Left forelimb (tissue), 1 donor: Measurements from ENCODE around the gene AAR2.

Experiments
- DNase-seq: peaks from one replicate; pipeline ENCODE4 v3.0.0-alpha.2; 2018; ENCODE audit warnings: low spot score

The AAR2 gene

DNA sequence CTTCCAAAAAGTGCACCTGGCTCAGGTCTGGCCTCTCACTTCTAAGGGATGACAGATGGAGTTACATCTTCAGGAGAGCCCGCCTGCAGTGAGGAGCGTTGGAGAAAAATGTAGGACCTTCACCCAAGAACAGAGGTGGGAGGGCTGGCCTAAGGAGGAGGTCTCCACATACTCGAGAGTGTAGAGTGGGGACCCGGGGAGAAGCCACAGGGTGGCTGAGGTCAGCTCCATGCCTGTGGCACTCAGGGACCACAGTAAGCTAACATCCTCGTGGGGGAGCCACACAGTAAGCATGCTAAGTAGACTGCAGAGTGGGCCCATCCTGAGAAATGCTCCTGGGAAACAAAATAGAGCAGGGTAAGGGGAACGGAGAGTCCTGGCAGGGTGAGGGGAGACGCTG is 24.0 kb downstream of the AAR2 start:
- DNase-seq, result no peak

- no peak for DNase-seq
Measured at GRCh38 chr20:36261389-36262105, 25.3 kb downstream of the AAR2 start.

DNA sequence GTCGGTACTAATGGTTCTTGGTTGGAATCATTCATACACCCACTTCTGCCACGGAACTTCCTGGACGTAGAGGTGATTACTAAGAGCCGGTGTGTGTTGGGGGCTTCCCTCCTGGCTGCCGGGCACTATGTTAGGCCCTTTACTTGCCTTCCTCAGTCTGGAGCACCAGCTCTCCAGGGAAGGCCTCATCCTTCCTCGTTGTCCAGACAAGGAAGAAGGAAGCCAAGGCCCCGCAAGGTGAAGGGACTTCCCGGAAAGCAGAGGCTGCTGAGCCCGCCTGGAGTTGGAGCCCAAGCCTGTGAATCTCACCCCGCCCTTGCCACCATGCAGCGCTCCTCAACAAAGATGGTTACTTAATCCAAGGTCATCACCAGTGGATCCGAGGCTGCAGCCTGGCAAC is 26.2 kb downstream of the AAR2 start:
- DNase-seq, result no peak

- no peak for DNase-seq
Measured at GRCh38 chr20:36264426-36265246, 28.4 kb downstream of the AAR2 start.

DNA sequence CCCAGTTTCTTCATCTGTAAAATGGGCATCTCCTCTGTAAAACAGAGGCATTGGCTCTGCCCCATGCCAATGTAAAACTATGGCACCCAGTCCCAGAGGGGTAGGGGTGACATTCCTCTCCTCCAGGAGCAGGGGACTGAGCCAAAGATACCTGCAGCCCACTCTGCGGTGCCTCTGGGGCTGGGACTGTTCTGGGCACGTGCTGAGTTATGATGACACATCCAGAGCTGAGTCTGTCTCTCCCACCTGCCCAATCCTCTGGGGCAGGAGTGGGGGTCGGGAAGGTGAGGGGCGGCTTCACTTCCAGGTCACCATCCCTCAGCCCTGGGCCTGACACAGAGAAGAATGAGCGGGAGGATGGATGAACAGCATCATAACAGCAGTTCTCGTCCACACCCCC is 29.9 kb downstream of the AAR2 start:
- DNase-seq, result no peak

DNA sequence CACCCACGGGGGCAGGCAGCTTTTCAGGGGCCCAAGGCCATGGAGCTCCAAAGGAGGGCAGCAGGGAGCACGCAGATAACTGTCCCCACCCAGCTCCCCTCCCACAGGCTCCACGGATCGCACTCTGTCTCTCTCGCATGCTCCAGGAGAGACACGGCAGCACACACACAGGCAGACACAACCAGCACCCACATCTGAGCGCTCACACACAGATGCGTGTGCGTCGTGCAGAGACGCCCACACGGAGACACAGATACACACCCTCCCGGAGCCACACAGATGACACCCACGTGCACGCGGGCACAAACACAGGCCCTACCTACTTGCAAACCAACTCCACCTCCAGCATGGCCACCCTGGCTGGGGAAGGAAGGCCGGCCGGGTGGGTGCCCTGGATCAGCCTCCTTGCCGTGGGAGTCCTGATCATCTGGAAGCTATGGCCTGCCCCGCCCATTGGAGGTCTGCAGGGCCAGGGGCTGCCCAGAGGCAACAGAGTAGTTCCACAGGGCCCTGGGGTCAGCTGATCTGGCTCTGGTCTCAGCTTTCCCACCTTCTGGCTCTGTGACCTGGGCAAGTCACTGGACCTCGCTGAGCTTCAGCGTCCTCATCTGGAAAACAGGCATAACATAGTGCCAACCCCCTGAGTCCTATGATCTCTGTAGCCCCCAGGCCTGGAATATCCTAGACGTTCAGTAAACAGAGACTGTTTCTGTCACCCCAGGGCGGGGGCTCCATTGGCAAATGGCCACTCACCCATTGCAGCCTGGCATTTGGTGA is 31.5 kb downstream of the AAR2 start:
- DNase-seq, result peak; percentile 51

GRCh38 chr20:36268440-36269342 is 32.4 kb downstream of the AAR2 start:
- no peak for DNase-seq

DNA sequence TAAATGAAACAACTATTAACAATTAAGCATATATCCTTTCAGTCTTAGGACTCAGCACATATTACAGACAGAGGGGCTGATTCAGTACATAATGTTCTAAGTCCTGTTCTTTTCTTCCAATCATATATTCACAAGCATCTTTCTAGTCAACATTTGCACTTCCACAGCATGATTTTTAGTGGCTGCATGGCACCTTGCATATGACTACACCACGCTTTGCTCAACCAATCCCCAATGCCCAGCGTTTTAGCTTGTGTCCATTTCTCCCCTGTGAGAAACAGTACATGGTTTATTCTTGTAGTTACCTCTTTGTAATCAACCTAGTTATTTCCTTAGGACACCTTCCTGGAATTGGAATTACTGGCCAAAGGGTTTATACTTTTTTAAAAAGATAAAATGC is 33.2 kb downstream of the AAR2 start:
- DNase-seq, result no peak

DNA sequence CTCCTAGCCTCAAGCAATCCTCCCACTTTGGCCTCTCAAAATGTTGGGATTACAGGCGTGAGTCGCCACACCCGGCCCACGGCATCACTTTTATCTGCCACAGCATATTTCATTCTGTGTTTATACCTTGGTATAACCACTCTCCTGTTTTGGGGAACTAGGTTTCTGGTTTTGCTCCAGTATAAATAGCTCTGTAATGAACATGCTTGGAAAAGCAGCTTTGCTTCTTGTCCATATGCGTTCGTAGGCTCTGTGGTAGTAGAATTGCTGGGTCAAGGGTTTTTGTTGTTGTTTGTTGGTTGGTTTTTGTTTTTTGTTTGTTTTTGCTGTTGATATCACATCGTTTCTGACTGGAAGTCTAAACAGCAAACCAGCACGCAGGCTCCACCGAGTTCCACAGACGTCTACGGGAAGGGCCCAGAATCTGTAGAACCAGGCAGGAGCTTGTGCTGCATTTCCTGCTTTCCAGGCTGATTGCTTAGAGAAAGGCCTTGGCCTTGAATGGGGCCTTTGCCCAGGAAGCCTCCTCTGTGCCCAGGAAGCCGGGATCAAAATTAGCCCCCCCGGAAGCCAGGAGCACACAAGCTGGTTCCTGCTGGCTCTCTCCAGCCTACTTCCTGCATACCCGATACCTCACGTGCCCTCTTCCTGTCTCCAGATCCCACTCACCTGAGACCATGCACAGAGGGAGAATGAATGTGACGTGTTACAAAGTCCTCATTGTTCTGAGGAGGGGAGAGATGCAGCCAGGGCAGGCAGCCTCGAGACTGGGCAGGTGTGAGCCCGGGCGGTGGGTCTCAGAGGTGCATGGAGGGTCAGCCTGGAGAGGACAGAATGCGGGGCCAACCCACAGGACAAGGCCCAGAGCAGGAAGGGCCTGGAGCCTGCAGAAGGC is 34.7 kb downstream of the AAR2 start:
- no peak for DNase-seq

GRCh38 chr20:36271639-36272546 is 35.6 kb downstream of the AAR2 start:
- no peak for DNase-seq

DNA sequence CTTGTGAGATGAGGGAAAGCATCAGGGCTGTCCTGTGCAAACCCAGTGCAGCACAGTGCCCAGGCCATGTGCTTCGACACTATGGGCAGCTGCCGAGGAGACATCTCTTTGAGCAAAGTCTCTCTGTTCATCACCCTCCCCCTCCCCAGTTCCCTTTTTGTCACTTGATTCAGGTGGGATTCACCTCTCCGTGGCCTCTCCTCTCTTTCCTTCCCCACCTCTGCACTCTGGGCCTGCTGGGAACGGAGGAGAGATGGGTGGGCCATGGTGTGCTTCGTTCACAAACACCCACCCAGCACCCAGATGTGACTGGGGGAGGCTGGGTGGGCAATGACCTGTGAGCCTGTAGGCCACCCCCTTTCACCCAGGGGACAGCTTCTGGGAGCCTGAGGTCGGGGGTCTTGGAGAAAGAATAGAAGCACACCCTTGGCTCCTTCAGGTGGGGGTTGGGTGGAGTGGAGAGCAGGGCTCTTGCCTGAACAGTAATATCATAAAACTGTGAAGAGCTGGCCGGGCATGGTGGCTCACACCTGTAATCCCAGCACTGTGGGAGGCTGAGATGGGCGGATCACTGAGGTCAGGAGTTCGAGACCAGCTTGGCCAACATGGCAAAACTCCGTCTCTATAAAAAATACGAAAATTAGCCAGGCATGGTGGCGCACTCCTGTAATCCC is 36.4 kb downstream of the AAR2 start:
- no peak for DNase-seq

DNA sequence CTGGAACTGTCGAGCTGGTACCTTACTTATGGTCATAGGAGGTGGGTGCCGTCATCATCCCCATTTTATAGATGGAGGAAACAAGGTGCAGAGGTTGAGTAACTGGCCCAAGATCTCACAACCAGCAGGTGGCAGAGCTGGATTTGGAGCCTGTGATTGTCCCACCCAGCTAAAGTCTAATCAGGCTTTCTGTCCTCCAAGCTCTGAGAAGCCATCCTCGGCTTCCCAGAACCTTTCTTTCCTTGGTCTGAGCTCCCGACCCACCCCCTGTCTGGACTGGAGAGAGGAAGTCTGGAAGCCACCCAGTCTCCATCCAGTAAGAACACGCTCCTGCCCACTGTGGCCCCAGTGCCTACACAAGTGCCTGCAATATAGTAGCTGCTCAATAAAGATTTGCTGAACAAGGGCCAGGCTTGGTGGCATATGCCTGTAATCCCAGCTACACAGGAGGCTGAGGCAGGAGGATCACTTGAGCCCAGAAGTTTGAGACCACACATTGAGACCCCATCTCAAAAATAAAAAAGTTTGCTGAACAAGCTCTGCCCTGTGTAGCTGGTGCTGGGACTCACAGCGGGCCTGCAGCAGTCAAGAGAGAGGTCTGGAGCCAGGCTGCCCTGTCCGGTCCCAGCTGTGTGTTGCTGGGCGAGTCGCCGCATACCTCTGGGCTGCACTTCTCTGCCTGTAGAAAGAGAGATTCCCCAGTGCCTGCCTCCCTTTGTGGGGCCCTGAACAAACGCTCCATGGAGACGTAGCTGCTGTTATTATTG is 37.3 kb downstream of the AAR2 start:
- DNase-seq, result no peak

- DNase-seq, result no peak
Measured at GRCh38 chr20:36274181-36274841, 38.0 kb downstream of the AAR2 start.

- DNase-seq, result no peak
Measured at GRCh38 chr20:36275011-36275410, 38.7 kb downstream of the AAR2 start.

GRCh38 chr20:36275441-36276189 is 39.3 kb downstream of the AAR2 start:
- DNase-seq, result no peak

DNA sequence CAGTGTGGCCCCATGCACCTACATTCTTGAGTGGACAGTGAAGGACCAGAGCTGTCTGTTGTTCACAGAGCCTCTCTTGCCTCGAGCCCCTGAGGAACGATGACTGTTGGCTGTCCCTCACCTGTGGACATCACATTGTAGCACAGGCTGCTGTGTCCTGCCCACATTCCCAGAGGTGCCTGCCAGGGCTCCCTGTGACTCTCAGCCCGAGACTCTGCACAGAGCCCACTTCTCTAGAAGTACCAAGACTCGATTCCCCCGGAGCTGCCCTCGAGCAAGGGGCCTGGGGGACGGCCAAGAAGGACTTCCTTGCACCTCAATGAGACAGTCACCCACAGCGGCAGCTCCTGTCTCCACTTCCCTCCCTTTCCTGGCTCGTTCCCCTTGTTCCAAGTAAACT is 41.3 kb downstream of the AAR2 start:
- DNase-seq, result no peak

- DNase-seq, result no peak
Measured at GRCh38 chr20:36279362-36279761, 43.1 kb downstream of the AAR2 start.
